Fibroblast of skin of abdomen (primary cell): ENCODE data around the gene SSPN. TPM values are rescaled to one million over a fixed set of nuclear protein-coding genes. Genes with fewer than 3 reads are reported as not detected.

Source experiments
- DNase-seq: peaks from one replicate; pipeline ENCODE4 v3.0.0-alpha.2; 2013
- polyA plus RNA-seq, 2 experiments: library from polyadenylated mRNA; unstranded; fragments of 120-200 nt; gene quantifications; one replicate each; pipeline ENCODE4 v1.2.1, GENCODE V29; 2013; ENCODE audit not compliant: insufficient read length in 2 of 2

Gene SSPN
- polyA plus RNA-seq (2013, experiment 1 of 2; ENCODE audit: insufficient read length), result 25.8 TPM
- 26.1 TPM for polyA plus RNA-seq (2013, experiment 2 of 2; ENCODE audit: insufficient read length)

- DNase-seq, result peak; percentile 84
Observed at GRCh38 chr12:26195250-26195640, at the start of gene SSPN. SSPN (plus strand) TSS chr12:26195573; CDS start chr12:26195673, 100 bp downstream.

GRCh38 chr12:26148291-26148690 is 47.1 kb upstream of the SSPN start:
- DNase-seq, result no peak

- no peak for DNase-seq
Observed at GRCh38 chr12:26149968-26150500, 45.3 kb upstream of the SSPN start.

- DNase-seq, result peak; percentile 76
Observed at GRCh38 chr12:26150736-26151450, 44.5 kb upstream of the SSPN start.

- DNase-seq, result no peak
Observed at GRCh38 chr12:26152507-26153102, 42.8 kb upstream of the SSPN start.

GRCh38 chr12:26153421-26154154 is 41.8 kb upstream of the SSPN start:
- DNase-seq, result peak; percentile 96

GRCh38 chr12:26156201-26156871 is 39.0 kb upstream of the SSPN start:
- no peak for DNase-seq

GRCh38 chr12:26157001-26157400 is 38.4 kb upstream of the SSPN start:
- DNase-seq, result no peak

- DNase-seq, result no peak
Observed at GRCh38 chr12:26158078-26158764, 37.2 kb upstream of the SSPN start.

- no peak for DNase-seq
Observed at GRCh38 chr12:26162174-26162573, 33.2 kb upstream of the SSPN start.

GRCh38 chr12:26162905-26163304 is 32.5 kb upstream of the SSPN start:
- no peak for DNase-seq

GRCh38 chr12:26164118-26164517 is 31.3 kb upstream of the SSPN start:
- no peak for DNase-seq

GRCh38 chr12:26172013-26172412 is 23.4 kb upstream of the SSPN start:
- DNase-seq, result no peak

- DNase-seq, result no peak
Observed at GRCh38 chr12:26172539-26172938, 22.8 kb upstream of the SSPN start.

GRCh38 chr12:26172946-26173552 is 22.3 kb upstream of the SSPN start:
- DNase-seq, result no peak

GRCh38 chr12:26176725-26177124 is 18.6 kb upstream of the SSPN start:
- DNase-seq, result no peak

- no peak for DNase-seq
Observed at GRCh38 chr12:26177283-26177682, 18.1 kb upstream of the SSPN start.

- DNase-seq, result no peak
Observed at GRCh38 chr12:26179826-26180225, 15.5 kb upstream of the SSPN start.

- DNase-seq, result no peak
Observed at GRCh38 chr12:26182377-26182776, 13.0 kb upstream of the SSPN start.

GRCh38 chr12:26185532-26186320 is 9.6 kb upstream of the SSPN start:
- DNase-seq, result no peak
